Erythroblast (primary cell): ENCODE measurements around the gene ARHGAP44.

Experiments used
- GATA1 ChIP-seq: IDR thresholded peaks from 2 replicates; pipeline ENCODE4 v1.6.1; 2011; ENCODE audit warnings: low read depth, mild to moderate bottlenecking, control low read depth, low read length, moderate library complexity
- POLR2A ChIP-seq: IDR thresholded peaks from 2 replicates; pipeline ENCODE4 v1.6.1; 2011; ENCODE audit warnings: mild to moderate bottlenecking, low read length

DNA sequence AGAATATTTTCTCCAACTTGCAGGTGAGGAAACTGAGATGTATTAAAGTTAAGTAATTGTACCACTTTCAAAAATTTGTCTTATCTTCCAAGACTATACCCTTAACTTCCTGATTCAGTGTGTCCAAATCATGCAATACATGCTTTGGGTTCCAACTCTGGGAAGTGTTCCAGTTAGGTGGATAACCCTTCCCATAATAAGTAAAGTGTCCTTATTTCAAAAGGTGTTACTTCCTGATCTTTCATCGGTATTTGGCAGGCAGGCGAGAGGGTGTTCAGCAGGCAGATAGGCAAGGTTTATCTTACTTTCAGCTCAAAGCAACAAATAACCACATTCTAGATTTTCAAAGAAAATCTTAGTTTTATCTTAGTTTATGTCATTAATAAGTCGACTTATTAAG, 46.3 kb upstream of the ARHGAP44 start:
- TF ChIP-seq POLR2A (no peak), GATA1 (no peak)
